Aorta (tissue), 5 donors: ENCODE data around the gene LRRC72. TPM values are rescaled to one million over a fixed set of nuclear protein-coding genes. Genes with fewer than 3 reads are reported as not detected.
"Not testable (repeated sequence)": the region's sequence is repeated elsewhere in the genome, so short reads cannot be mapped to it uniquely, and the experiment has no call there.

Experiments
- ATAC-seq: fragments of 200-7000 bp; cut with Tn5 transposase; one replicate; pipeline ENCODE4 v1.9.1; 2022; ENCODE audit warnings: moderate library complexity; ENCODE audit not compliant: low FRiP score
- DNase-seq, 2 donors: peaks; one replicate each; pipeline ENCODE4 v3.0.0-alpha.2; 2020
- H3K27ac ChIP-seq, 2 donors: one replicate each; pipeline ENCODE4 v1.5.1; 2013; ENCODE audit warnings: low read length in 2 of 2, mild to moderate bottlenecking in 2 of 2, moderate library complexity in 2 of 2, control low read depth in 1 of 2, inconsistent platforms in 1 of 2, low read depth in 1 of 2
- H3K27me3 ChIP-seq, 2 donors: one replicate each; pipeline ENCODE4 v1.6.1; 2013; ENCODE audit warnings: control low read depth in 1 of 2, low read length in 1 of 2, mild to moderate bottlenecking in 1 of 2, moderate library complexity in 1 of 2; ENCODE audit not compliant: insufficient read depth in 2 of 2, control insufficient read depth in 1 of 2
- H3K36me3 ChIP-seq, 2 donors: one replicate each; pipeline ENCODE4 v1.6.1; 2013; ENCODE audit warnings: control low read depth in 1 of 2, low read length in 1 of 2, mild to moderate bottlenecking in 1 of 2; ENCODE audit not compliant: insufficient read depth in 2 of 2, control insufficient read depth in 1 of 2
- H3K4me1 ChIP-seq, 2 donors: one replicate each; pipeline ENCODE4 v1.6.1; 2013; ENCODE audit warnings: low read length in 2 of 2, control low read depth in 1 of 2, mild to moderate bottlenecking in 1 of 2, moderate library complexity in 1 of 2; ENCODE audit not compliant: insufficient read depth in 2 of 2, control insufficient read depth in 1 of 2
- H3K4me3 ChIP-seq, 2 donors: one replicate each; pipeline ENCODE4 v1.5.1; 2013; ENCODE audit warnings: low read length in 2 of 2, control low read depth in 1 of 2, mild to moderate bottlenecking in 1 of 2
- H3K9me3 ChIP-seq: one replicate; pipeline ENCODE4 v1.6.1; 2013; ENCODE audit warnings: mild to moderate bottlenecking, low read length; ENCODE audit not compliant: control insufficient read depth
- WGBS, 2 donors: extraction: QIAGEN DNeasy Blood & Tissue Kit; methylation state at CpG; one replicate each; pipeline ENCODE4 v1.1.7; 2013; 5-methylcytosine and 5-hydroxymethylcytosine counted together
- intact Hi-C, 2 donors: fragments of 100-400 bp; cut with DNase I; formaldehyde crosslinking; loops; one replicate each; pipeline versions ENCODE4 v1.14.2 to v1.15.0; 2022
- polyA plus RNA-seq, 2 donors: library from polyadenylated mRNA; stranded (reverse); fragments of 200-250 nt; gene quantifications; one replicate each; pipeline ENCODE4 v1.2.3, GENCODE V29; 2013
- total RNA-seq, 2 donors: library from RNA; stranded (reverse); fragmentation: NEBNext Ultra II Directional; extraction: Animal tissue kit (Norgen Biotek cat#: 25700); gene quantifications; one replicate each; pipeline ENCODE4 v1.2.1, GENCODE V29; 2021
- donor health status: healthy with polysubstance abuse.
- donor health status: Bipolar disorder and iron deficiency.
- donor health status: DM: no; HTN: no; CAD: no.
- donor health status: DM: no; HTN: no; CAD: no.
- donor health status: DM: yes; HTN: yes; CAD: no.

Gene LRRC72
- total and polyA plus RNA-seq, 4 donors = not detected

- no peaks in the 10 kb centered on the region for H3K4me1 ChIP-seq
- ATAC-seq (no peak), DNase-seq (no peak)
- H3K27me3 ChIP-seq = no peaks in the 10 kb centered on the region
- H3K9me3 ChIP-seq = no peaks in the 10 kb centered on the region
- H3K4me3 ChIP-seq = no peak overlapping the region
- intact Hi-C loops = no loop called here
- H3K27ac ChIP-seq = no peak overlapping the region
- no peaks in the 10 kb centered on the region for H3K36me3 ChIP-seq
Measured at GRCh38 chr7:16514729-16515128, 11.9 kb upstream of the LRRC72 start.

GRCh38 chr7:16515785-16516685 is 10.6 kb upstream of the LRRC72 start:
- H3K27me3 ChIP-seq = no peaks in the 10 kb centered on the region
- WGBS, 2 donors = 87 to 96% methylated on average over 2 of the region's 2 CpGs
- DNase-seq = no peak
- H3K4me3 ChIP-seq = no peak overlapping the region
- no peaks in the 10 kb centered on the region for H3K36me3 ChIP-seq
- intact Hi-C loops = no loop called here
- H3K9me3 ChIP-seq = no peaks in the 10 kb centered on the region
- H3K4me1 ChIP-seq = no peaks in the 10 kb centered on the region
- no peak for ATAC-seq
- no peak overlapping the region for H3K27ac ChIP-seq

GRCh38 chr7:16519985-16520384 is 6.6 kb upstream of the LRRC72 start:
- H3K4me3 ChIP-seq, H3K9me3 ChIP-seq, H3K27ac ChIP-seq, intact Hi-C loops, ATAC-seq, H3K27me3 ChIP-seq, H3K4me1 ChIP-seq, H3K36me3 ChIP-seq, DNase-seq: not testable (repeated sequence)
- WGBS, 2 donors = 95 to 100% methylated on average over 2 of the region's 2 CpGs

GRCh38 chr7:16524332-16524731 is 2.3 kb upstream of the LRRC72 start:
- no peak for ATAC-seq
- WGBS, 2 donors = 25 to 32% methylated on average over 1 of the region's 1 CpG
- no peak for DNase-seq
- Histone ChIP-seq H3K4me3 (no peak overlapping the region), H3K27ac (no peak overlapping the region), H3K4me1 (no peaks in the 10 kb centered on the region), H3K36me3 (no peaks in the 10 kb centered on the region), H3K27me3 (no peaks in the 10 kb centered on the region), H3K9me3 (no peaks in the 10 kb centered on the region)
- intact Hi-C loops = no loop called here

- intact Hi-C loops = no loop called here
- DNase-seq (no peak), ATAC-seq (no peak)
- no peak overlapping the region for H3K27ac ChIP-seq
- no peaks in the 10 kb centered on the region for H3K36me3 ChIP-seq
- no peaks in the 10 kb centered on the region for H3K27me3 ChIP-seq
- H3K4me1 ChIP-seq = no peaks in the 10 kb centered on the region
- no peaks in the 10 kb centered on the region for H3K9me3 ChIP-seq
- H3K4me3 ChIP-seq = no peak overlapping the region
Measured at GRCh38 chr7:16528520-16528919, 1.9 kb downstream of the LRRC72 start.

GRCh38 chr7:16529697-16530096 is 3.1 kb downstream of the LRRC72 start:
- DNase-seq (no peak), ATAC-seq (no peak)
- H3K27me3 ChIP-seq = no peaks in the 10 kb centered on the region
- no peaks in the 10 kb centered on the region for H3K36me3 ChIP-seq
- H3K4me3 ChIP-seq = no peak overlapping the region
- H3K4me1 ChIP-seq = no peaks in the 10 kb centered on the region
- 84 to 92% methylated on average over 1 of the region's 1 CpG for WGBS, 2 donors
- no peak overlapping the region for H3K27ac ChIP-seq
- H3K9me3 ChIP-seq = no peaks in the 10 kb centered on the region
- intact Hi-C loops = no loop called here

GRCh38 chr7:16531707-16532106 is 5.1 kb downstream of the LRRC72 start:
- H3K9me3 ChIP-seq = no peaks in the 10 kb centered on the region
- no peaks in the 10 kb centered on the region for H3K4me1 ChIP-seq
- WGBS, 2 donors = 1 to 6% methylated on average over 1 of the region's 1 CpG
- no peak overlapping the region for H3K4me3 ChIP-seq
- H3K27ac ChIP-seq = no peak overlapping the region
- ATAC-seq (no peak), DNase-seq (no peak)
- H3K27me3 ChIP-seq = no peaks in the 10 kb centered on the region
- no peaks in the 10 kb centered on the region for H3K36me3 ChIP-seq
- intact Hi-C loops = no loop called here

GRCh38 chr7:16532272-16532671 is 5.6 kb downstream of the LRRC72 start:
- Histone ChIP-seq H3K27ac (no peak overlapping the region), H3K4me3 (no peak overlapping the region), H3K36me3 (no peaks in the 10 kb centered on the region), H3K4me1 (no peaks in the 10 kb centered on the region), H3K27me3 (no peaks in the 10 kb centered on the region), H3K9me3 (no peaks in the 10 kb centered on the region)
- ATAC-seq (no peak), DNase-seq (no peak)
- intact Hi-C loops = no loop called here
- WGBS, 2 donors = 25 to 32% methylated on average over 1 of the region's 1 CpG

GRCh38 chr7:16535500-16535899 is 8.9 kb downstream of the LRRC72 start:
- H3K27me3 ChIP-seq = no peaks in the 10 kb centered on the region

More at GRCh38 chr7:16535500-16535899, 8.9 kb downstream of the LRRC72 start:
- peaks cover 2% of the 10 kb centered on the region for H3K9me3 ChIP-seq
- no peak overlapping the region for H3K27ac ChIP-seq
- intact Hi-C loops = no loop called here
- no peak for ATAC-seq
- no peaks in the 10 kb centered on the region for H3K36me3 ChIP-seq
- no peaks in the 10 kb centered on the region for H3K4me1 ChIP-seq
- no peak overlapping the region for H3K4me3 ChIP-seq
- DNase-seq = no peak
- 80 to 84% methylated on average over 2 of the region's 2 CpGs for WGBS, 2 donors
